Retinal pigment epithelial cell (primary cell): ENCODE data around the gene NDUFA13.

Experiments
- DNase-seq: peaks from one replicate; pipeline ENCODE4 v3.0.0-alpha.2; 2010; ENCODE audit warnings: low read depth
- H3K4me3 ChIP-seq: 2 replicates; pipeline ENCODE4 v1.5.1; 2011; ENCODE audit warnings: mild to moderate bottlenecking, low read length, control low read depth, moderate library complexity
- CTCF ChIP-seq: conservative IDR thresholded peaks from 2 replicates; pipeline ENCODE4 v1.5.1; 2011; ENCODE audit warnings: low read depth, low read length, control low read depth, inconsistent platforms

The NDUFA13 gene

GRCh38 chr19:19570571-19570970 is 54.5 kb downstream of the NDUFA13 start:
- no peak for TF ChIP-seq CTCF
- no peak overlapping the region for H3K4me3 ChIP-seq
- DNase-seq = no peak

GRCh38 chr19:19571071-19571786 is 55.2 kb downstream of the NDUFA13 start:
- TF ChIP-seq CTCF = no peak
- no peak for DNase-seq
- no peak overlapping the region for H3K4me3 ChIP-seq

- no peak for DNase-seq
- H3K4me3 ChIP-seq = no peak overlapping the region
- TF ChIP-seq CTCF = no peak
These were observed 59.4 kb downstream of the NDUFA13 start for GRCh38 chr19:19575411-19575810.
